NCI-H2171 treated with DMSO at 0.1 percent for 48 hours (cell line): ENCODE measurements around the gene CACNA1F.
A peak's percentile ranks its signal among the peaks of the same experiment; 100 is the strongest.

Experiments
- DNase-seq: peaks from one replicate; lab custom pipeline; 2025; lab: John Stamatoyannopoulos, UW

The CACNA1F gene

GRCh38 chrX:49199315-49199595 is 33.9 kb downstream of the CACNA1F start:
- no peak for DNase-seq

GRCh38 chrX:49198540-49199314 is 34.4 kb downstream of the CACNA1F start:
- no peak for DNase-seq

DNA sequence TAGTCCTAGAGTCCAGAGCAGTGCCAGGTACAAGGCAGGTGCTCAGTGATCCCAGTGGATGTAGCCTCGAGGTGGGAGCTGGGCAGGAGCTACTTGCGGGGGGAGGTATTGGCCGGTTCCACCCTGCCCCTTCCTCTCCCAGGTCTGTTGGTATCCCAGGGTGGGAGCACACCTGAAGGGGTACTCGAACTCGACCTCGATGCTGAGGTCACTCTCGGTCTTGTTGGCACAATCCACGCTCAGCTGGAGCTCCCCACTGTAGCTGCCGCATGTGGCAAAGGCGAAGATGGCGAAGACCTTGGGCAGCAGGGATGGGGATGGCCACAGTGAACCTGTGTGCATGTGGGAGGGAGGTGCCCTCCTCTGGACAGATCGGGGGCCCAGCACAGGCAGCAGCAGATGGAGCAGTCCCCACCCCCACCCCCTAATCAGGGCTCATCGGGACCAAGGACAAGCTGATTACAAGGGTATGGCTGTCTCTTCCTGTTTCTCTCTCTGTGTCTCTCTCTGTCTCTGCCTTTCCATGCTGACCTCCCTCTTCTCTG is 35.5 kb downstream of the CACNA1F start:
- no peak for DNase-seq

DNA sequence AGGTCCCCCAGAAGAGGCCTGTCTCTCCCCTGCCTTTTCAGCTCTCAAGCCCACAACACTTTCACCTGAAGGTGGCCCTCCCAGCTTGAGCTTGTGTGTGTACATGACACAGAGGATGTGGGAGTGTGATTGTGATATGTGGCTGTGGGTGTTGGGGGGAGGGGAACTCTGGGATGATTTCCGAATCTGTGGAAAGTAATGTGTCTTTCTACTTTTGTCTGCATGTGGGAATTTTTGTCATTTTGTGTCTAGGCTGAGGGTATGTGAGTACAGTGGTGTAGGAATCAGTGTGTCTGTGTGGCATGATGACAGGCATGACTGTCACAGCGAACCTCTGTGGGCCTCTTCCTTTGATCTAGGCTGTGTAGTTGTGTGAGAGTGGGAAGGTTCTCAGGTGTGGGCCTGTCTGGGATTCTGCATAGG is 39.6 kb downstream of the CACNA1F start:
- no peak for DNase-seq

DNA sequence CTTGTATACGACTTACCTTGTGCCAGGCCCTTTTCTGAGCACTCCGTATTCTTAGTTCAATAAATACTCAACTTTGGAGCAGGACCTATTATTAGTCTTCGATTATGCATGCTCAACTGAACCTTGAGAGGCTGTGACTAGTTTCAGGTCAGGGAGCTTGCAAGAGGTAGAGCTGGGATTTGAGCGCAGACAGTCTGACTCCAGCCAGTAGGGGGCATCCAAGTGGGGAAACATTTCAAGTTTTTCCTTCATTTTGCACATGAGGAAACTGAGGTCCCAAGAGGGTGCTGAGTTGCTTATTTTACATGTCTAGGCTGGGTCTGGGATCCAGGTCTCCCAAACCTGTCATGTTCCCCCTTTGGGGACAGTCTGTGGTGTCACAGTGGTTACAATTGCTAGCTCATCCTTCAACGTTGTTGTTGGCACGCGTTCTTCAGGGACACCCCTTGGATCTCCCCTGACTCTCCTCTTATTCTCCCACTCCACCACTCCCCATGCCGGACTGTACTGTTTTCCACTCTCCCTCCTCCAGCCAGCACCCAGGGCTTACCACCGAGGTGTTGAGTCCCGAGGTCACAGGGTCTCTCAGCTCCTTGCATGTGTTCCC is 40.3 kb downstream of the CACNA1F start:
- peak; percentile 19 for DNase-seq

- DNase-seq = no peak
Measured at GRCh38 chrX:49191574-49192011, 41.5 kb downstream of the CACNA1F start.

- peak; percentile 99 for DNase-seq
Measured at GRCh38 chrX:49190821-49191573, 42.1 kb downstream of the CACNA1F start.

DNA sequence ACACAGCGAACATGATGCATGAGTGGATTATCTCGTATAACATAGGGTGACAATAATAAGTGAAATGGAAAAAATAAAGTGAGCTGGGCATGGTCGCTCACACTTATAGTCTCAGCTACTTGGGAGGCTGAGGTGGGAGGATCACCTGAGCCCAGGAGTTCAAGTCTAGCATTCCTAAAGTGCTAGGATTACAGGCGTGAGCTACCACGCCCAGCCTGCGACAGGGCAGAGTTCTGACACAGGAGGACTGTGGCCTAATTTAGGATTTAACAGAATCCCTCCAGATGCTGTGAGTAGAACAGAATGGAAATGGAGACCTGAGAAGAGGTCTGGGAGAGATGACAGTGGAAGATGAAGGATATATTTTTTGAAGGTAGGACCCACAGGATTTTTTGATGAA is 43.5 kb downstream of the CACNA1F start:
- no peak for DNase-seq

- no peak for DNase-seq
Measured at GRCh38 chrX:49188468-49189076, 44.6 kb downstream of the CACNA1F start.

GRCh38 chrX:49187526-49187925 is 45.6 kb downstream of the CACNA1F start:
- DNase-seq = no peak

DNA sequence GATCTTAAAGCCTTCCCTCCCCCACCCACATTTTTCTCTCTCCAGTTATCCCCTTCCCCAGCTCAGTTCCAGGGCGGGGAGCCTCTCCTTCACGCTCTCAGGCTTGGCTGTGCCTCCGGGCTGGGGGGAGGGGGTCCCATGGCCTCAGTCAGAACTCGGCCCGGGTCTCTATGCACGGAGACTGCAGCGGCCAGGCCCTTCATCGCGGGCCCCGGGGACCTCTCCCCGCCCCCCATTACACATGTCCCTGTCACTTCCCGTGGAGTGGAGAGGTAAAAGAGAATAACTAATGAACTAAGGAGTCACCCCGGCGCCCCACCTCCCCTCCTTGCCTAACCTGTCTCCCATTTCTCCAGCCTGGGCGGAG is 46.1 kb downstream of the CACNA1F start:
- no peak for DNase-seq

DNA sequence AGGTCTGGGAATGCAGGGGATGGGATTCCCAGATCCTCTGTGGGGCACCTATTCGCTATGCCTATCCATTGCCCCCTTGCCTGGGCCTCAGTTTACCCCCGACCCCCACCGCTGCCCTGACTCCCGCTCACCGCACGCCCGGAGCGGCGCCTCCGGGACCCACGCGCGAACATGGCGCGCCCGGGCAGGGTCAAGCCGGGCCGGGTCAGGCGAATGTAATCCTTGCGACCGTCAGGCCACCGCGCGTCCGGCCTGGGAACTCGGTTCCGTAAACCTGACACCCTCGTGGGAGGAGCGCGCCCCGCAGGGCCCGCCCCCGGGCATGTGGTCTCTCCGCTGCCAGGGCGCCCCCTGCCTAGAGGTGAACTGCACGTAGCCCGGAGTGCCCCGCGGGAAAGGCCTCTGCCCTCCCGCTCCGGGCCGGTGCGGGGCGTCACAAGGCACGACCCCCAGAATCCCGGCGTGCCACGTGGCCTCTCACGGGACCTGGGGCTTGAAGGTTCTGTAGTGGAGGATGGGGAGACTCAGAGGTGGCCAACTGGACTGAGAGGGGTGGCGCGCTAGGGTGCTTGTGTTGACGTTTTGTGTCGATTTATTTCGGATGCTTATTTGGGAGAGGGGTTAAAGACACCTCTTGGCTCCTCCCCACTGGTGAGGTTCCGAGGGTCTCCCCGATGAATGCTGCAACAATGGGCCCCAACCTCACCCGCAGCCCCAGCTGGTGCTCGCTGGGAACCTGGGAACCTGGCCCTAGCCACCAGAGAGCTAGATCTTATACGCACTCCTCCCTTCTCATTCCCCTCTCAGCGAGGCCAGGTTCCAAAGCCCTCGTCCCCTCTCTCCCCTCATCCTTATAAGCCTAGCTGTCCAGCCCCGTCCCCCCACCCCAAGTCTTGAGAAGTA is 46.8 kb downstream of the CACNA1F start, which contains the start of gene PRICKLE3:
Gene PRICKLE3 (minus strand): TSS at position 249 of the 903 bp plus-strand sequence. CDS start 76 bp downstream, at position 173.
- DNase-seq = peak; percentile 52

DNA sequence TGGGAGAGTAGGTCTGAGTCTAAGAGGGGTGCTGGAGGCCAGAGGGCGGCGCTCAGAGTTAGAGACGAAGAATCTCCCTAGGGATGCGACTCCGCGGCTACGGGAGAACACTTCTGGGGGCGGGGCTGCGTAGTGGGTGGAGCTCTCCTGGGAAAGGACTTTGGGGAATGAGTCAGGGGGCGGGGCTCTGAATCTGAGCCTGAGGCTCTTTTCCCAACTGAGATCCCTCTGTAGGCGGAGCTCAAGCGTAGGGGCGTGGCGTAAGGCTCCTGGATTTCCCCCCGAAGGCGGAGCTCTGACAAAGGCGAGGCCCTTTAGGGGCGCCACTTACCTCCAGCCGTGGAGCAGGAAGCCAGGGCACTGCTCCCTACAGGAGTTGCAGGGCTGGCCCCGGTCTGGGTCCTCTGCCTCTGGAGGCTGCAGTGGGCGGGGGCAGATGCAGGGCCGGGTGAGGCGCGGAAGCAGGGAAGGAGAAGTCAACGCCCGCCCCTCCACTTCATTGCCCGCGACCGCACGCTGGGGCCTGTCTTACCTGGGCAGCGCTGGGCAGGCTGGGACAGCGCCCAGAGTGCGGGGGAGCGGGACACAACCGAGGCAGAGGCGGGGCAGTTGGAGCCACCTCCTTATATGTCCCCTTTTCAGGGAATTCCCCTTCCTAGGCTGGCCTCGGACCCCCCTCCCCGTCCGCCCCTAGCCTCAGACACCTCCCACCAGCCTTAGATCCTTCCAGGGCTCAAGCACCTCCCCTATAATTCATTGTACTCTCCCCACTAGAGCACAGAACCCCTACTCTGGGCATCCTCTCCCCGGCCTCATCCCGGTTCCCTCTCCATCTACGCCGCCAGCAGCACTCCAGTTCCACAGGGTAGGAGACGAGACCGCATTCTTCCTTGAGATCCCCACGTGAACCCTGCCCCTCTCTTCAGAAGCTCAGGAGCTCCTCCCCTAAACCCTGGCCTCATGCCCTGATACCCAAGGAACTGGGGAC is 48.6 kb downstream of the CACNA1F start:
- DNase-seq = peak; percentile 91

- DNase-seq = no peak
Measured at GRCh38 chrX:49183701-49184281, 49.3 kb downstream of the CACNA1F start.

DNA sequence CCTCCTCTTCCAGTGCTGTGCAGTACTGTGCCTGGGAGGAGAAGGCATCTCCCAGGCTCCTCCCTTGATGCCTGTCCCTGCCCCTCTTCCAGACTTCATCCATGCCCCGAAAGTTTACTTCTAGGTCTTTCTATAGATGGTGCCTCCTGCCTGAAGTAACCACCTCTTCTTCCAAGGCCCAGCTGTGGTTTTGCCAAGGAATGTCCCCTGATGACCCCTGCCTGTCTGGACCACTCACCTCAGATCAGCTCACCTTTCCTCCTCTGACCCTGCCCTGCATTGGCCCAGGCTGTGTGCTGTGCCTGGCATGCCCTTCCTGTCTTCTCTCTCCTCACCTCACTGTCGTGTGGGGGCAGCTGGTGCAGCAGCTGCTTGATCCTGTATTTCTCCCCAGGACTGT is 53.8 kb downstream of the CACNA1F start:
- no peak for DNase-seq

DNA sequence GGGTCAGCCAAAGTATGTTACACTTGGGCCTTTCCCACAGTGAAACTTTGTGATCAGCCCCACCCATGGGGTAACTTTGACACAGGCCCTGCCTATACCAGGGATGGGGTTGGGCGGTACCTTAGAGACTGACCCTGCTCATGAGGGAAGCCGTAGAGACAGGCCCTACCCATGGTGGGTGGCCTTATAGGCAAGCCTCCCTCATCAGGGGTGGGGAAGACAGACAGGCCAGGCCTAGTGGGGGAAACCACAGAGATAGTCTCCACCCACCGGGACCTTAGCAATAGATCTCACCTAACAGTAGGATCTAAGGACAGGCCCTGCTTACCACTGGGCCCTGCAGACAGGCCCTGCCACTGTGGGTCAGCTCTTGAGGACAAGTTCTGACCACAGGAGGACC is 54.6 kb downstream of the CACNA1F start:
- no peak for DNase-seq

DNA sequence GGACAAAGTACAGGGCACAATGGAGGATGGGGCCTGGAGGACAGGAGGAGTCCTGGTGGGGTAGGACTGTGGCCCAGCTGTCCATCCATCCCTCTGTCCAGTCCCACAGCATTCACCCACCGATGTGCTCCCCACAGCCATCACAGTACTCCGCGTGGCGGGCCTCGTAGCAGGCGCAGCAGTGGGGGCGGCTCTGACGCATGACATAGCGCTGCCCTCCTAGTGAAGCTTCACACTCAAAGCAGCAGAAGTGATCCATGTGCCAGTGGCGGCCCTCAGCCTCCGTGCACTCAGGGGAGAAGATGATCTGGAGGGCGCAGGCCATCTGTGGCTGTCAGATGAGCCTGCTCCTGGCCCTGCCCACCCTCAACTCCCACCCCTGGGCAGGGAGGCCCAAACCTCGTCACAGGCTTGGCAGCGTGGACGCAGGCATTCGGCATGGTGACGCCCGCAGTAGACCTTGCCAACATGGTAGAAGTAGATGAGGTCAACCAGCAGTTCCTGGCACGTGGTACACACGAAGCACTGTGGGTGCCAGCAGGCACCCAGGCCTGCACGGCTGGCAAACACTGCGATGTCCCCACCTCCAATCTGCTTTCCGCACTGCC is 55.2 kb downstream of the CACNA1F start:
- no peak for DNase-seq

GRCh38 chrX:49177338-49177833 is 55.8 kb downstream of the CACNA1F start:
- no peak for DNase-seq
